Activated gamma-delta T cell (primary cell): ENCODE measurements around the gene CBX8.
"Not testable (repeated sequence)": the region's sequence is repeated elsewhere in the genome, so short reads cannot be mapped to it uniquely, and the experiment has no call there.

Source experiments
- DNase-seq: peaks from one replicate; lab custom pipeline; 2025; lab: John Stamatoyannopoulos, UW

Gene CBX8

DNA sequence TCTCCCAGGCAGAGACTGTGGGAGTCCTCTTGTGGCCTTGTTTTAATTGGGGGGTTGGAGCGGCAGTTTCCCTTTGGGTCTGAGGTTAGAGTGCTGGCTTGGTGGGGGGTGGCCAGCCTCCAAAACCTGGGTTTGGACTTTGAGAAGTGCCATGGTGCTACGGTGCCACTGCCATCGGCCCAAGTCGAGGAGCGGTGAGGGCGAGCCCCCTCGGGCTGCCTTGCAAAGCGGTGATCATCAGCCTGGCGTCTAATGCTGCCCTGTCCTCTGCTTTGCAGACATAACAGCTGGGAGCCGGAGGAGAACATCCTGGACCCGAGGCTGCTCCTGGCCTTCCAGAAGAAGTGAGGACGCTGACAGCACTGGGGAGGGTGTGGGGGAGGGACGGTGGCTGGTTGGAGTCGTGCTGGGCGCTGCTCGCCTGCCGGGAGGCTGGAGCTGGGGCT is 17.8 kb downstream of the CBX8 start:
- DNase-seq: no peak

DNA sequence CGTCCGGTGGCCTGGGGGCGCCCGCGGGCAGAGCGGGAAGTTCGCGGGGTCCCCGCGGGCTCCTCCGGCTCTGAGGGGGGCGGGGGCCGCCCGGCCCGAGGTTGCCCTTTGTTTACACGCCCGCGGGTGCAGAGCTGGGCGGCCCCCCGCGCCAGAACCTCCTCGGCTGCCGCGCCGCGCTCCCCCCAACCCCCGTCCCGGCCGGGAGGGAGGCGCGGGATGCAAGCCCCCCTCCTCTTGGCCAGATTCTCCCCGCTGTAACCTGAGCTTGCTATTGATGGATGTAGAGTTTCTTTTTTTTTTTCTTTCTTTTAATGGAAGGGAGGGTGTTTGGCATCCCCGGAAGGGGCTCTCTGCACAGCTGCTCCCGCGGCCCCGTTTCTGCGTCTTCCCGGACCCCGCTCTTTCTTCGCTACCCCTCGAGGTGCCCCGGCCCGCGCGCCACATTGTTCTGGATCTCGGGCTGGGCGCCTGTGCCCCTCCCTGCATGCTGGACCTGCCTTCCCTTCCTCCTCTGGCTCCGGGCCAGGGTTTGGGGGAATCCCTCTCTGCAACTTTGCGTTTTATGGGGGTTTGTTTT is 18.3 kb downstream of the CBX8 start:
- DNase-seq: no peak

- DNase-seq: peak; percentile 74
Observed at GRCh38 chr17:79777894-79778503, 18.9 kb downstream of the CBX8 start, which contains the start of gene CBX2. CBX2 (plus strand) TSS chr17:79778148; CDS start chr17:79778236, 88 bp downstream.

DNA sequence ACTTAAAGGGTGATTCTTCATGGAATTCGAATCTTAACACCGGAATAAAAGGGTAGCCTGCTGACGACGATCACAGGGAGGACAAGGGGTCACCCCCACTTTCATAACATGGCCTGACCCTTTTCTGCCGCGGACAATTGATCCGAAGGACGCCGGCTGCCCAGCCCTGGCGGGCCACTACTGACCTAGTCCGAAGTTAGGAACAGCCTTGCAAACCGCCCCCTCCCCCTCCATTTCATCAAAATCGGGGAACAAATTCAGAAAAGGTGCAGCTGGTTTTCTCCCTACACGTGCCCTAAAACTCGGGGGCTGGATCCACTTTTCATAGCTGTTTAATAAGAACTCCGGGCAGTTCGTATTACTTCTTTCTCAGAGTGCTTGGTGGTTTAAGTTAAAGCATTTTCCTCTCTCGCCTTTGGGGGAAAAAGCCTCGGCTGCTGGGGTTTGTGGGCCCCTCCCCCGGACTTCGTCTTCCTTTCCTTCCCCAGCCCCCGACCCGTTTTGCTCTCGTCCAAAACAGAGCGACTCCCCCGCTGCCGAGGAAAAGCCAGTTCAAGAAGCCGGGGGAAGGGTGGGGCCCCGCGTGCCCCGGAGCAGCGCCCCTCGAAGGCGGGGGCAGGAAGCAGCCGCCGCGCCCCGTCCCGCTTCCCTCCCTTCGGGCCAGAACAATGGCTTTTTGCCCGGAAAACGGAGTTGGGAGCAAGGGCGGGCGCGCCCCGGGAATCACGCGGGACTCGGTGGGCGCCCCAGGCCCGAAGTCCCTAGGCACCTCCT is 19.6 kb downstream of the CBX8 start:
- DNase-seq: no peak

GRCh38 chr17:79776376-79777119 is 20.3 kb downstream of the CBX8 start:
- DNase-seq: no peak

DNA sequence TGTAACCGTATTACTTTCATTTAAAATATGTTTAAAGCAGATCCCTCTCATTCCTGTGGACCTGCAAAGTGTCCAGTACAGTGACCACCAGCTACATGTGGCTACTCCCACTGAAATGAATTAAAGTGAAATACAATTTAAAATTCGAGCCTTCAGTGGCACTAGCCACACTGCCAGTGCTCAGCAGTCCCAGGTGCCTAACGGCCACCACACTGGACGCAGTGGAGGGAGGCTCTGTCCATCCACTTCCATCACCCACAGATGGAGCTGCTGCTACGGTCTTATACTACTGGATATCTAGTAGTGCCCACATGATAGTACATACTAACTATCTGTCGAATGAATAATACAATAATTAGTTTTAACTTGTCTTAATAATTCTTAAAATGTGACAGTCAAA is 21.2 kb downstream of the CBX8 start:
- DNase-seq: no peak

GRCh38 chr17:79774561-79774975 is 22.3 kb downstream of the CBX8 start:
- DNase-seq: no peak

GRCh38 chr17:79772726-79773125 is 24.2 kb downstream of the CBX8 start:
- DNase-seq: not testable (repeated sequence)

DNA sequence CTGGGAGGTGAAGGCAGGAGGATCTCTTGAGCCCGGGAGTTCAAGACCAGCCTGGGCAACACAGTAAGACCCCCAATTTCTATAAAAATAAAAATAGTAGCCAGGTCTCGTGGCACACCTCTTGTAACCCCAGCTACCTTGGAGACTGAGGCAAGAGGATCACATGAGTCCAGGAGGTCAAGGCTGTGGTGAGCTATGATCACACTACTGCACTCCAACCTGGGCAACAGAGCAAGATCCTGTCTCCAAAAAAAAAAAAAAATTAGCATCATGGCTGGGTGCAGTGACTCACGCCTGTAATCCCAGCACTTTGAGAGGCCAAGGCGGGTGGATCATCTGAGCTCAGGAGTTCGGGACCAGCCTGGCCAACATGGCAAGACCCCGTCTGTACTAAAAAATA is 25.6 kb downstream of the CBX8 start:
- DNase-seq: no peak

- DNase-seq: no peak
Observed at GRCh38 chr17:79769570-79770506, 27.0 kb downstream of the CBX8 start.

GRCh38 chr17:79765708-79766107 is 31.2 kb downstream of the CBX8 start:
- no peak for DNase-seq

- DNase-seq: no peak
Observed at GRCh38 chr17:79761894-79762589, 34.8 kb downstream of the CBX8 start.

DNA sequence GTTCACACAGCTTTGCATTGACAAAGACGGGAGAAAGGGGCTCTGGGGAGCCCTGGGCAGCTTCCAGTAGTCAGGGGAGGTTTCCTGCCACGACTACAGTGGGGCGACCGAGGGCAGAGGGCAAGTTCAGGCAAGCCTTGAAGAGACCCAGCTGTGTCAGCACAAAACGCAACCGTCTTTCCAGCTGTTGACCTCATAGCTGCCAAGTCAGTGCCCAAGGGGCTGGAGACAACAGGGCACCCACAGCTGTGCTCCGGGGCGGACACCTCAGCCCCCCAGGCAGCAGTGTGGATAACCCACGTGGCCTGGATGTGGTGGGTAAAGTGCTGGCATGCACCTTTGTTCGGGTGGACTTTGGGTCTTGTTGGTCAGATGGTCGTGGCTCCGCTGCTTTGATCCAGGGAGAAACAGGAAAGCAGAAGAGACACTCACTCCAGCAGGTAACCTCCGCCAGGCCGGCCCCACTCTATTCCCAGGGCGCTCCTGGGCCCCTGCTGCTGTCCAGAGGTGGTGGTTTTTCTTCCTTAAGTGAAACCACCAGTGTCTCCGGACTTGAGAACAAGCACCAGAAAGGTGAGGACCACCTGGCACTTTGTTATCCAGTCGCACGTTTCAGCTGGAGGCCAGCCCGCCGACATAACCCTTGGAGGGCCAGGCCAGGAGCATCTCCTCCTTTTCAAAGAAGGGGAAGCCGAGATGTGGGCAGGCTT is 36.5 kb downstream of the CBX8 start:
- DNase-seq: no peak

DNA sequence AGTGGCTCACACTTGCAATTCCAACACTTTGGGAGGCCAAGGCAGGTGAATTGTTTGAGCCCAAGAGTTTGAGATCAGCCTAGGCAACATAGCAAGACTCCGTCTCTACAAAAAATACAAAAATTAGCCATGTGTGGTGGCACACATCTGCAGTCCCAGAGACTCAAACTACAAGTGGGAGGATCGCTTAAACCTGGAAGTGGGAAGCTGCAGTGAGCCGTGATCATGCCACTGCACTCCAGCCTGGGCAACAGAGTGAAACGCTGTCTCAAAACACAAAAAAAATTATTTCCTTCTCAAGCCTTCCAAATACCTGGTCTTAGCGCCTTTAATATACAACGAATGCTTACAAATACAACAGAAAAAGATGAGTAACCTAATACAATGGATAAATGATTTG is 38.6 kb downstream of the CBX8 start:
- DNase-seq: no peak

DNA sequence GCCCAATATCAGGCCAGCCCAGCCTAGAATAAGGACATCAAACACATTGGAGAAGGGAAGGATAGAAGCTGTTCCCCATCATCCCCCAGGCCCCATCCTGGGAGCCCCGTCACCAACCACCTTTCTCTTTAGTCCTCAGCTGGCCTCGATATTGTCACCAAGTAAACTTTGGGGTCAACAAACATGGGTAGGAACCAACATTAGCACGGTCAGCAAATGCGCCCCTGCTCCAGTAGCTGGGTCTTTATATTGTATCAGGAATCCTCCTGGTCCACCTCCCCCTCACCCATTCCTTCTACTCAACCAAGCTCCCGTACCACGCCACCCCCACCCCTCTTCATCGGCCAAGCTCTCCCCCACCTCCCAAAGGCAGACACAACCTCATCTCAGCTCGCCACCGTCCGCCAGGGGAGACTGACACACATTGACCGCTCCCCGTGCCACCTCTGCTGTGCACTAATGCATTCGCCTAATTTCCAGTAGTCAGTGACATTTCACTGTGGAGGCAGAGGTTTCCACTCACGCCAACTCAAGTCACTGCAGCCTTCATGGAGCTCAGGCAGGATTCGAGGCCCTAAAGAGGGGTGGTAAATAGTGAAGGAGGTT is 39.6 kb downstream of the CBX8 start:
- DNase-seq: no peak

DNA sequence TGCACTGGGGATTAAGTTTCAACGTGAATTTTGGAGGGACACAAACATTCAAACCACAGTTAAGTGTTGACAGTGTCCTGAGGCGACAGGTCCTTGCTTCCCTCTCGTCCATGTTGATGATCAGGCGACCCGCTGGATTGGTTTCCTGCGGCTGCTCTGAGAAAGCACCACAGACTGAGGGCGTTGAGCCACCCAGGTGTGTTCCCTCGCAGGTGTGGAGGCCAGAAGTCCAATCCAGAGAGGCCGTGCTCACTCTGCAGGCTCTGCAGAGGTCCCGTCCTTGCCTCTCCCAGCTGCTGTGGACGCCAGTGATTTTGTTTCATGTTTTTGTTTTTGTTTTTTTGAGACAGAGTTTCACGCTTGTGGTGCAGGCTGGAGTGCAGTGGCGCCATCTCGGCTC is 41.3 kb downstream of the CBX8 start:
- DNase-seq: no peak

GRCh38 chr17:79754903-79755302 is 42.0 kb downstream of the CBX8 start:
- DNase-seq: not testable (repeated sequence)

DNA sequence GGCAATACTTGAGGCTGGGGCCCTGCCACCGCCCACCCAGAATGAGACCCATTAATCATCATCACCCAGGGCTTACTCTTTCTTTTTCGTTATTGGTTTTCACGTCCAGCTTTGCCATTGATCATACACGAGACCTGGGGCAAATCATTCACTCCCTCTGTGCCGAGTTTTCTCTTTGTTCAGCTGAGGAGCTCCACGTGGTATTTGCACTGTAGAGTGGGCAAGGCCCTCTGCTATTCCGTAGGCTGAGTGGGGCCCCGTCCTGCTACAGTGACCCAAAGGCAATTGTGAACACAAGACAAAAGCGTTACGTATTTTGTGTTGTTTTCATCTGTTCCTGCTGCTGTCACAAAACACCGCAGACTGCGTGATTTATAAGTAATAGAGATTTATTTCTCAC is 42.5 kb downstream of the CBX8 start:
- DNase-seq: no peak

GRCh38 chr17:79752175-79752574 is 44.7 kb downstream of the CBX8 start:
- DNase-seq: no peak
